Hepatocyte (in vitro differentiated cells): ENCODE measurements around the gene USH2A. TPM values are rescaled to one million over a fixed set of nuclear protein-coding genes. Genes with fewer than 3 reads are reported as not detected.

Experiments
- DNase-seq: peaks from one replicate; pipeline ENCODE4 v3.0.0-alpha.2; 2016; ENCODE audit warnings: low spot score
- H2AFZ ChIP-seq: fragments of 200-600 bp; sonication (generic); 2 replicates; pipeline ENCODE4 v1.6.0; 2016; ENCODE audit warnings: antibody characterized with exemption, mild to moderate bottlenecking
- H3K27ac ChIP-seq: fragments of 200-600 bp; sonication (generic); 2 replicates; pipeline ENCODE4 v1.5.1; 2016; ENCODE audit warnings: mild to moderate bottlenecking
- H3K27me3 ChIP-seq: fragments of 200-600 bp; sonication (generic); 2 replicates; pipeline ENCODE4 v1.6.1; 2016
- H3K36me3 ChIP-seq: fragments of 200-600 bp; sonication (generic); replicated peaks from 2 replicates; pipeline ENCODE4 v1.5.1; 2016; ENCODE audit warnings: low read depth; ENCODE audit not compliant: insufficient read depth
- H3K4me1 ChIP-seq: fragments of 200-600 bp; sonication (generic); 2 replicates; pipeline ENCODE4 v1.5.1; 2016; ENCODE audit warnings: mild to moderate bottlenecking, moderate library complexity; ENCODE audit not compliant: insufficient read depth
- H3K4me2 ChIP-seq: fragments of 200-600 bp; sonication (generic); 2 replicates; pipeline ENCODE4 v1.6.0; 2016
- H3K4me3 ChIP-seq: fragments of 200-600 bp; sonication (generic); 2 replicates; pipeline ENCODE4 v1.5.1; 2016; ENCODE audit warnings: mild to moderate bottlenecking
- H3K79me2 ChIP-seq: fragments of 200-600 bp; sonication (generic); 2 replicates; pipeline ENCODE4 v1.6.0; 2017; ENCODE audit warnings: mild to moderate bottlenecking
- H3K9me2 ChIP-seq: fragments of 200-600 bp; sonication (generic); replicated peaks from 2 replicates; pipeline ENCODE4 v1.6.0; 2017; ENCODE audit warnings: mild to moderate bottlenecking; ENCODE audit not compliant: insufficient read depth
- H3K9me3 ChIP-seq: fragments of 200-600 bp; sonication (generic); 2 replicates; pipeline ENCODE4 v1.5.1; 2016; ENCODE audit warnings: low read depth, mild to moderate bottlenecking
- H4K20me1 ChIP-seq: fragments of 200-600 bp; sonication (generic); 2 replicates; pipeline ENCODE4 v1.6.0; 2016; ENCODE audit warnings: mild to moderate bottlenecking; ENCODE audit not compliant: insufficient read depth, poor library complexity, severe bottlenecking
- CTCF ChIP-seq: fragments of 200-600 bp; sonication (generic); IDR thresholded peaks from 2 replicates; pipeline ENCODE4 v1.5.1; 2016; ENCODE audit warnings: antibody characterized with exemption, mild to moderate bottlenecking; ENCODE audit not compliant: poor library complexity
- EZH2 ChIP-seq: fragments of 200-600 bp; sonication (generic); IDR thresholded peaks from 2 replicates; pipeline ENCODE4 v1.6.1; 2016; ENCODE audit warnings: antibody characterized with exemption, mild to moderate bottlenecking, borderline replicate concordance
- EZH2phosphoT487 ChIP-seq: fragments of 200-600 bp; sonication (generic); IDR thresholded peaks from one replicate; pipeline ENCODE4 v1.6.1; 2018; ENCODE audit warnings: antibody characterized with exemption, mild to moderate bottlenecking, low read depth, moderate library complexity; ENCODE audit not compliant: unreplicated experiment, severe bottlenecking
- WGBS: methylation state at CpG from one replicate; pipeline ENCODE4 v1.1.6; 2016; ENCODE audit warnings: low lambda C conversion rate; ENCODE audit errors: missing lambda C conversion rate; 5-methylcytosine and 5-hydroxymethylcytosine counted together
- polyA plus RNA-seq: library from polyadenylated mRNA; unstranded; fragments of >200 nt; fragmentation: Nextera tagmentation; extraction: Ambion mirVana; gene quantifications from 2 replicates; pipeline ENCODE4 v1.2.1, GENCODE V29; 2016
- total RNA-seq: library from RNA; depleted of rRNA; stranded (reverse); fragments of >200 nt; gene quantifications from 2 replicates; pipeline ENCODE4 v1.2.3, GENCODE V29; 2014

Gene USH2A
- total and polyA plus RNA-seq, 2 experiments from 2014 or later, result 0.07 TPM; not detected in 1

GRCh38 chr1:216209125-216209524, 214.1 kb downstream of the USH2A start:
- peaks cover 6% of the 10 kb centered on the region for H3K4me1 ChIP-seq
- H2AFZ ChIP-seq, result no peak overlapping the region
- H3K36me3 ChIP-seq, result no peaks in the 10 kb centered on the region
- no peaks in the 10 kb centered on the region for H4K20me1 ChIP-seq
- DNase-seq, result no peak
- H3K27me3 ChIP-seq, result no peaks in the 10 kb centered on the region
- no peaks in the 10 kb centered on the region for H3K9me3 ChIP-seq
- no peak for TF ChIP-seq EZH2
- no peak for TF ChIP-seq EZH2phosphoT487
- TF ChIP-seq CTCF, result no peak
- no peak overlapping the region for H3K27ac ChIP-seq
- no peak overlapping the region for H3K4me2 ChIP-seq
- no peaks in the 10 kb centered on the region for H3K79me2 ChIP-seq
- WGBS, result 90% methylated on average over 1 of the region's 1 CpG
- H3K9me2 ChIP-seq, result no peaks in the 10 kb centered on the region
- no peak overlapping the region for H3K4me3 ChIP-seq

- no peaks in the 10 kb centered on the region for H4K20me1 ChIP-seq
- 40% methylated on average over 1 of the region's 1 CpG for WGBS
- no peak for DNase-seq
- no peak overlapping the region for H3K4me3 ChIP-seq
- no peak for TF ChIP-seq EZH2phosphoT487
- no peak for TF ChIP-seq CTCF
- no peak for TF ChIP-seq EZH2
- no peaks in the 10 kb centered on the region for H3K36me3 ChIP-seq
- H3K9me3 ChIP-seq, result no peaks in the 10 kb centered on the region
- no peaks in the 10 kb centered on the region for H3K9me2 ChIP-seq
- H3K4me2 ChIP-seq, result no peak overlapping the region
- H3K4me1 ChIP-seq, result peaks cover 6% of the 10 kb centered on the region
- no peak overlapping the region for H2AFZ ChIP-seq
- no peak overlapping the region for H3K27ac ChIP-seq
- H3K79me2 ChIP-seq, result no peaks in the 10 kb centered on the region
- H3K27me3 ChIP-seq, result no peaks in the 10 kb centered on the region
Observed at GRCh38 chr1:216207154-216207553, 216.1 kb downstream of the USH2A start.

GRCh38 chr1:216205176-216205575, 218.1 kb downstream of the USH2A start:
- 92% methylated on average over 1 of the region's 1 CpG for WGBS

More at GRCh38 chr1:216205176-216205575, 218.1 kb downstream of the USH2A start:
- H3K4me3 ChIP-seq, result no peak overlapping the region
- H3K4me1 ChIP-seq, result peaks cover 6% of the 10 kb centered on the region
- no peak for DNase-seq
- H3K79me2 ChIP-seq, result no peaks in the 10 kb centered on the region
- H3K9me3 ChIP-seq, result no peaks in the 10 kb centered on the region
- no peaks in the 10 kb centered on the region for H3K9me2 ChIP-seq
- no peak overlapping the region for H3K27ac ChIP-seq
- no peak overlapping the region for H2AFZ ChIP-seq
- no peaks in the 10 kb centered on the region for H3K27me3 ChIP-seq
- no peak overlapping the region for H3K4me2 ChIP-seq
- no peaks in the 10 kb centered on the region for H3K36me3 ChIP-seq
- no peak for TF ChIP-seq EZH2
- no peak for TF ChIP-seq CTCF
- no peak for TF ChIP-seq EZH2phosphoT487
- H4K20me1 ChIP-seq, result no peaks in the 10 kb centered on the region
